WERI-Rb-1 (cell line): Measurements from ENCODE around the gene TMEM203.

Experiments
- DNase-seq: peaks from one replicate; pipeline ENCODE4 v3.0.0-alpha.2; 2020
- H3K27ac ChIP-seq: fragments of 250-450 bp; sonication (Bioruptor Pico); 2 replicates; pipeline ENCODE4 v1.5.1; 2020; ENCODE audit warnings: mild to moderate bottlenecking, moderate library complexity
- H3K27me3 ChIP-seq: fragments of 250-450 bp; sonication (Bioruptor Pico); 2 replicates; pipeline ENCODE4 v1.5.1; 2021; ENCODE audit warnings: mild to moderate bottlenecking, low read depth, moderate library complexity; ENCODE audit not compliant: insufficient read depth, severe bottlenecking
- H3K36me3 ChIP-seq: fragments of 250-450 bp; sonication (Bioruptor Pico); 2 replicates; pipeline ENCODE4 v1.5.1; 2020; ENCODE audit warnings: mild to moderate bottlenecking, moderate library complexity
- H3K4me3 ChIP-seq: 2 replicates; pipeline ENCODE4 v1.5.1; 2011; ENCODE audit warnings: low read depth, mild to moderate bottlenecking, control low read depth, low read length
- H3K9me3 ChIP-seq: fragments of 250-450 bp; sonication (Bioruptor Pico); 2 replicates; pipeline ENCODE4 v1.5.1; 2021; ENCODE audit warnings: mild to moderate bottlenecking, moderate library complexity; ENCODE audit not compliant: severe bottlenecking
- TF ChIP-seq, protein P1 (sequence below): IDR thresholded peaks from 2 replicates; pipeline ENCODE4 v1.5.1; 2011; ENCODE audit warnings: low read depth, mild to moderate bottlenecking, control low read depth, inconsistent platforms, low read length

The TMEM203 gene

DNA sequence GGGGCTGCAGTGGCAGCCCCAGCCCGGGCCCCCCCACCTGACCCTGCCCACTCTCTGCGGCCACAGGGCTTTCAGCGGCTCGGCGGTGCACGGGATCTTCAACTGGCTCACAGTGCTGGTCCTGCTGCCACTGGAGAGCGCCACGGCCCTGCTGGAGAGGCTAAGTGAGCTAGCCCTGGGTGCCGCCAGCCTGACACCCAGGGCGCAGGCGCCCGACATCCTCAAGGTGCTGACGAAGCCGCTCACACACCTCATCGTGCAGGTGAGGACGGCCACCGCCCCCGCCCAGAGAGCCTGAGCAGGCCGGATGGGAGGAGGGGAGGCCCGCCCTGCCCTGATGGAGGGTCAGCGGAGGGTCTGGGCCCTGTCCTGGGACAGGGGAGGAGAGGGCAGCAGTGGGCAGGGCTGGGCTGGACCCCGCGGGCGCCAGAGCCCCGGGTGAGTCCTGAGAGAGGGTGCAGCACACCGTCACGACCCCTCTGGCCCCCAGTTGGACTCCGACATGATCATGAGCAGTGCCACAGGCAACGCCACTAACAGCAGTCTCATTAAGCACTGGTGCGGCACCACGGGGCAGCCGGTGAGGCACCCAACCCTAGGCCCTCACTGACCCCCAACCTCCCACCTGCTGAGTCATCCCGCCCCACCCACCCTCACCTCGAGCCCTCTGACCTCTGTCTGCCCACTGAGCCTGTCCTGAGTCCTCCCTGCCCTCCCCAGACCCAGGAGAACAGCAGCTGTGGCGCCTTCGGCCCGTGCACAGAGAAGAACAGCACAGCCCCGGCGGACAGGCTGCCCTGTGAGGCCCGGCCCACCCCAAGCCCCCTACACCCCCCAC, 27.9 kb upstream of the TMEM203 start:
- Histone ChIP-seq H3K36me3 (no peaks in the 10 kb centered on the region), H3K27me3 (no peaks in the 10 kb centered on the region), H3K27ac (no peak overlapping the region), H3K4me3 (no peak overlapping the region), H3K9me3 (no peaks in the 10 kb centered on the region)
- DNase-seq: no peak
- TF ChIP-seq, protein P1, sequence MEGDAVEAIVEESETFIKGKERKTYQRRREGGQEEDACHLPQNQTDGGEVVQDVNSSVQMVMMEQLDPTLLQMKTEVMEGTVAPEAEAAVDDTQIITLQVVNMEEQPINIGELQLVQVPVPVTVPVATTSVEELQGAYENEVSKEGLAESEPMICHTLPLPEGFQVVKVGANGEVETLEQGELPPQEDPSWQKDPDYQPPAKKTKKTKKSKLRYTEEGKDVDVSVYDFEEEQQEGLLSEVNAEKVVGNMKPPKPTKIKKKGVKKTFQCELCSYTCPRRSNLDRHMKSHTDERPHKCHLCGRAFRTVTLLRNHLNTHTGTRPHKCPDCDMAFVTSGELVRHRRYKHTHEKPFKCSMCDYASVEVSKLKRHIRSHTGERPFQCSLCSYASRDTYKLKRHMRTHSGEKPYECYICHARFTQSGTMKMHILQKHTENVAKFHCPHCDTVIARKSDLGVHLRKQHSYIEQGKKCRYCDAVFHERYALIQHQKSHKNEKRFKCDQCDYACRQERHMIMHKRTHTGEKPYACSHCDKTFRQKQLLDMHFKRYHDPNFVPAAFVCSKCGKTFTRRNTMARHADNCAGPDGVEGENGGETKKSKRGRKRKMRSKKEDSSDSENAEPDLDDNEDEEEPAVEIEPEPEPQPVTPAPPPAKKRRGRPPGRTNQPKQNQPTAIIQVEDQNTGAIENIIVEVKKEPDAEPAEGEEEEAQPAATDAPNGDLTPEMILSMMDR: no peak

DNA sequence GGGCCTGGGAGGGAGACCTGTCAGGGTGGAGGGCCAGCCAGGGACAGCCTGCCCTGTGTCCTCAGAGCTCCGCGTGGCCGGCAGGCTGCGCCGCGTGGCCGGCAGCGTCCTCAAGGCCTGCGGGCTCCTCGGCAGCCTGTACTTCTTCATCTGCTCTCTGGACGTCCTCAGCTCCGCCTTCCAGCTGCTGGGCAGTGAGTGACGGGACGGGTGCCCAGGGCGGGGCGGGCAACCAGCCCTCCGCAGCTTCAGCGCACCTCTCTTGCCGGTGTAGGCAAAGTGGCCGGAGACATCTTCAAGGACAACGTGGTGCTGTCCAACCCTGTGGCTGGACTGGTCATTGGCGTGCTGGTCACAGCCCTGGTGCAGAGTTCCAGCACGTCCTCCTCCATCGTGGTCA, 27.1 kb upstream of the TMEM203 start:
- H3K27ac ChIP-seq: no peak overlapping the region
- TF ChIP-seq, protein P1: no peak
- H3K9me3 ChIP-seq: no peaks in the 10 kb centered on the region
- no peak overlapping the region for H3K4me3 ChIP-seq
- DNase-seq: no peak
- no peaks in the 10 kb centered on the region for H3K36me3 ChIP-seq
- no peaks in the 10 kb centered on the region for H3K27me3 ChIP-seq

DNA sequence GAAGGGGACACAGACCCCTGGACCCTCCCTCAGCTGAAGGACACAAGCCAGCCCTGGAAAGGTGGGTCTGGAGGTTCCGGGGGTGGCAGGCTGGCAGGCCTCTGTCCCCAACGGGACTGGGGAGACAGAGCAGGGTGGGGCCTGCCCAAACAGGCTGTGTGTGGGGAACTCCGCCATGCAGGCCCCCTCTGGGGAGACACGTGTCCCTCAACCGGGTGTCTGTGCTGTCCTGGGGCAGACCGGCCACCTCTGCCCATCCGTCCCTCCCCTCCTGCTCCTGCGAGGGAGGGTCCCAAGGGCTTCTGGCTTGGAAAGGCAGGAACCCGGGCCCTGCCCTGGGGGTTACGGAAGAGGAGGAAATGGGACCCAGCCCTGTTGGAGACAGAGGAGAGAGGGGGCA, 26.7 kb upstream of the TMEM203 start:
- no peaks in the 10 kb centered on the region for H3K9me3 ChIP-seq
- no peaks in the 10 kb centered on the region for H3K27me3 ChIP-seq
- DNase-seq: no peak
- no peaks in the 10 kb centered on the region for H3K36me3 ChIP-seq
- H3K27ac ChIP-seq: no peak overlapping the region
- no peak overlapping the region for H3K4me3 ChIP-seq
- TF ChIP-seq, protein P1: no peak

DNA sequence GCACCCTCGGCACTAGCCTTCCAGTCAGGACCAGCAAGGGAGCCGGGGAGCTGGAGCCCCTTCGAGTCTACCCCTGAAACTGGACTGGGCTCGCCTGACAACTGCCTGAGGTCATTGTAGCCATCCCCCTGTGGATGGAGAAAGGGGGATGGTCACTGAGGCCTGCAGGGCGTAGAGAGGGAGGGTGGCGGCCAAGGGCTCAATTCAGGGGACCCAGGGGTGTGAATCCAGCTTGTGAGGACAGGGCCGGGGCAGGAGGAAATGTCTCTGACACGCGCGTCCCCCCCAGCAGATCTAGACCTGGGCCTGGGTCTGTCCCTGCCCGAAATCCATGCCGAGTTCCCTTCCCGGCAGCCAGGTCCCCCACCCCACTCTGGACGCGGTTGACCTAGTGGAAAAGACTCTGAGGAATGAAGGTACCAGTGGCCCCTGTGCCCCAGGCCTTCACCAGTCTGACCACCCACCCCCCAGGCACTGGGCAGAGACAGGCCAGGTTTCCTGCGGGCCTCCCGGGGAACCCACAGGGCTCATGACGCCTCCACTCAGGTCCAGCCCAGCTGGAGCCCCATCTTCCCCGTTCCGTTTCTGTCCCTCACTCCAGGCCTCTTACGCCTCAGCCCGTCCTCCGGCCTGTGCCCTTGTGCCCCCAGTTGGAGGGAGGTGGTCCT, 26.1 kb upstream of the TMEM203 start:
- Histone ChIP-seq H3K36me3 (no peaks in the 10 kb centered on the region), H3K4me3 (no peak overlapping the region), H3K9me3 (no peaks in the 10 kb centered on the region), H3K27me3 (no peaks in the 10 kb centered on the region), H3K27ac (no peak overlapping the region)
- no peak for DNase-seq
- TF ChIP-seq, protein P1: no peak

DNA sequence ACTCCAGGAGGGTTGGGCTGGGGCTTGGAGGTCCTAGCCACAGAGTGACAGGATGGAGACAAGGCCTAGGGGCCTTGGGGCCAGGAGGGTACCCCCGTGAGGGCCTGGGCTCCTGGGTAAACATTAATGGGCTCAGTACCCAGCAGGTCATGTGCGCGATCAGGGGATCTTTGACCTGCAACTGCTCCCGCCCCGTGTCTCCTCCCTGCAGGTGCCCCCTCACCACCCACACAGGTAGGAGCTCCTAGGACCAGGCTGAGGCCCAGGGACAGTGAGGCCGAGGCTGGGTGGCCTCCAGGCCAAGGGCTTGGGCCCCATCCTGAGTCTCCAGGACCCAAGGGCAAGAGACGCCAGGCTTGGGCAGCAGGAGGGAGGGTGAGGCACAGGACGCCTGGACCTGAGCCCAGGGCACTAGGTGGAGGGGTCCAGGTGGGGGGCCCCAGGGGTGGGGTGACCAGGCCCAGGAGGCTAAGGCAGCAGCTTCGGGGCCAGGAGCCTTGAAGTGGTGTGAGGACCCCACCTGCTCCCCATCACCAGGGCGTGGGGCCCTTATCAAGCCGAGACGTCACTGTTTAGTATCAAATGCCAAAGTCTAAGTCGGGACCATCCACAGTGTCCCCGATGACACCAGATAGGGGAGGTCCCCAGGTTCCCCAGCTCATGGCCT, 25.4 kb upstream of the TMEM203 start, which contains the start of gene SLC34A3:
TSS of gene SLC34A3 (plus strand) at position 197 of the 667 bp plus-strand sequence. CDS start 802 bp downstream, outside the sequence.
- no peaks in the 10 kb centered on the region for H3K9me3 ChIP-seq
- H3K27me3 ChIP-seq: no peaks in the 10 kb centered on the region
- H3K27ac ChIP-seq: no peak within 1 kb of the TSS
- no peaks in the 10 kb centered on the region for H3K36me3 ChIP-seq
- no peak within 1 kb of the TSS for H3K4me3 ChIP-seq
- DNase-seq: no peak
- TF ChIP-seq, protein P1: no peak
